Measurements from ENCODE around the gene DCAF8L2.

- TF ChIP-seq RAD21 (conservative IDR thresholded peaks at IDR 0.05 in 1 of 2, IDR thresholded peaks at IDR 0.05 in 1 of 2) (no peak), MAX (IDR thresholded peaks at IDR 0.05) (no peak)
- TF ChIP-seq, protein P1, sequence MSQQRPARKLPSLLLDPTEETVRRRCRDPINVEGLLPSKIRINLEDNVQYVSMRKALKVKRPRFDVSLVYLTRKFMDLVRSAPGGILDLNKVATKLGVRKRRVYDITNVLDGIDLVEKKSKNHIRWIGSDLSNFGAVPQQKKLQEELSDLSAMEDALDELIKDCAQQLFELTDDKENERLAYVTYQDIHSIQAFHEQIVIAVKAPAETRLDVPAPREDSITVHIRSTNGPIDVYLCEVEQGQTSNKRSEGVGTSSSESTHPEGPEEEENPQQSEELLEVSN (IDR thresholded peaks at IDR 0.05; ENCODE audit: borderline replicate concordance, low read depth): no peak
- TF ChIP-seq, protein P2, sequence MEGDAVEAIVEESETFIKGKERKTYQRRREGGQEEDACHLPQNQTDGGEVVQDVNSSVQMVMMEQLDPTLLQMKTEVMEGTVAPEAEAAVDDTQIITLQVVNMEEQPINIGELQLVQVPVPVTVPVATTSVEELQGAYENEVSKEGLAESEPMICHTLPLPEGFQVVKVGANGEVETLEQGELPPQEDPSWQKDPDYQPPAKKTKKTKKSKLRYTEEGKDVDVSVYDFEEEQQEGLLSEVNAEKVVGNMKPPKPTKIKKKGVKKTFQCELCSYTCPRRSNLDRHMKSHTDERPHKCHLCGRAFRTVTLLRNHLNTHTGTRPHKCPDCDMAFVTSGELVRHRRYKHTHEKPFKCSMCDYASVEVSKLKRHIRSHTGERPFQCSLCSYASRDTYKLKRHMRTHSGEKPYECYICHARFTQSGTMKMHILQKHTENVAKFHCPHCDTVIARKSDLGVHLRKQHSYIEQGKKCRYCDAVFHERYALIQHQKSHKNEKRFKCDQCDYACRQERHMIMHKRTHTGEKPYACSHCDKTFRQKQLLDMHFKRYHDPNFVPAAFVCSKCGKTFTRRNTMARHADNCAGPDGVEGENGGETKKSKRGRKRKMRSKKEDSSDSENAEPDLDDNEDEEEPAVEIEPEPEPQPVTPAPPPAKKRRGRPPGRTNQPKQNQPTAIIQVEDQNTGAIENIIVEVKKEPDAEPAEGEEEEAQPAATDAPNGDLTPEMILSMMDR (IDR thresholded peaks at IDR 0.05): no peak
Measured at GRCh38 chrX:27731962-27732361, 141.8 kb downstream of the DCAF8L2 start.

Data from A549 (cell line).